ENCODE data around the gene DDOST. TPM values are rescaled to one million over a fixed set of nuclear protein-coding genes. Genes with fewer than 3 reads are reported as not detected.

DDOST gene
- total and polyA plus RNA-seq, 9 donors, result 95.5 to 228 (median 172) TPM

DNA sequence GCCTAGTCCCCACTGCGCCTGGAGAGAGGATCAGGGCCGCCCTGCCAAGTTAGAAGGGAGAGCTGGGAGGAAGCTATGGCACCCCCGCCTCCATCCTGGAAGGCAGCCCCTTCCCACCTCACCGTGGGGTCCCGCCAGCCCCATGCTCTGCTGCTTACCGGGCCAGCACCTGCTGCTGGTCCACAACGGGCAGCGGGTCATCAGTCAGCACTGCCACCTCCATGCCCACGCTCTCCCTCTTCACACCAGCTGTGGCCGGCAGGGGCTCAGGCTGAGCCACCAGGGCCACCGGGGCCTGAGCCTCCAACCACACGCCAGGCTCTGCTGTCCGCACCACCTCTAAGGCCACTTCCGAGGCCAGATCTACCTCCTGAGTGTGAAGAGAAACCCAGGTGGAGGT is 23.5 kb upstream of the DDOST start:
- Histone ChIP-seq H3K36me3 (no peaks in the 10 kb centered on the region), H3K27ac (no peak overlapping the region), H3K9me3 (no peaks in the 10 kb centered on the region), H3K4me1 (ENCODE audit: insufficient read depth) (no peaks in the 10 kb centered on the region), H3K4me3 (no peak overlapping the region), H3K27me3 (no peaks in the 10 kb centered on the region)
- DNase-seq, result no peak
- TF ChIP-seq, protein P1, sequence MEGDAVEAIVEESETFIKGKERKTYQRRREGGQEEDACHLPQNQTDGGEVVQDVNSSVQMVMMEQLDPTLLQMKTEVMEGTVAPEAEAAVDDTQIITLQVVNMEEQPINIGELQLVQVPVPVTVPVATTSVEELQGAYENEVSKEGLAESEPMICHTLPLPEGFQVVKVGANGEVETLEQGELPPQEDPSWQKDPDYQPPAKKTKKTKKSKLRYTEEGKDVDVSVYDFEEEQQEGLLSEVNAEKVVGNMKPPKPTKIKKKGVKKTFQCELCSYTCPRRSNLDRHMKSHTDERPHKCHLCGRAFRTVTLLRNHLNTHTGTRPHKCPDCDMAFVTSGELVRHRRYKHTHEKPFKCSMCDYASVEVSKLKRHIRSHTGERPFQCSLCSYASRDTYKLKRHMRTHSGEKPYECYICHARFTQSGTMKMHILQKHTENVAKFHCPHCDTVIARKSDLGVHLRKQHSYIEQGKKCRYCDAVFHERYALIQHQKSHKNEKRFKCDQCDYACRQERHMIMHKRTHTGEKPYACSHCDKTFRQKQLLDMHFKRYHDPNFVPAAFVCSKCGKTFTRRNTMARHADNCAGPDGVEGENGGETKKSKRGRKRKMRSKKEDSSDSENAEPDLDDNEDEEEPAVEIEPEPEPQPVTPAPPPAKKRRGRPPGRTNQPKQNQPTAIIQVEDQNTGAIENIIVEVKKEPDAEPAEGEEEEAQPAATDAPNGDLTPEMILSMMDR (IDR thresholded peaks at IDR 0.05), result no peak
- TF ChIP-seq EP300 (IDR thresholded peaks at IDR 0.05) (no peak), POLR2A (IDR thresholded peaks at IDR 0.05) (no peak)
- WGBS, 3 donors, result 86 to 96% (median 88%) methylated on average over 13 to 14 of the region's 14 CpGs
- intact Hi-C loops (cut with DNase I), result loop anchor here in 1 of 4 donors (10.0 kb wide), 1 partner anchor 690 kb away; no protein-coding TSS in a partner anchor

DNA sequence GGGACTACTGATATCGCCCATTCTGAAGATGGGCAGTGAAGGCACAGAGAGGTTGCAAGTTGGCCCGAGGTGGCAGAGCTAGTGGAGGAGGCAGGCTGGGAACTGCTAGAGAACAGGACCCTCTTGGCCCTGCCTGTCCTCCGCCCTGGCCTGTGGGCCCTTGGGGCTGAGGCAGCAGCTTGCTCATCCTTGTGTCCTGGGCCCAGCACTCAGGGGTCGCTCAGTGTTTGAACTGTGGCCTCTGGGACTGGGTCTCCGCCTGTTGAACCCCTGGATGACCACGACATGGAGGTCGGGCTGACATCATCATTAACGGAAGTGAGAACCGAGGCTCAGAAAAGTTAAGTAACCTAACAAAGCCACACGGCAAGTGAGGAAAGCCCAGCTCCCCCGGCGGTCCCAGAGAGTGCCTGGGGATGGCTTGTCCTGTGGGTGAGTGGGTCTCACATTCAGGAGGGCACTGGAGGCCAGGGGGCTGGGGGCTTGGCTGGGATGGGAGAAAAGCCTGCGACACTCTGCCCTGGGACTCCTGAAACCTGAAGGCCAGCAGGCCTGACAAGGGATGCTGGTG is 23.0 kb upstream of the DDOST start:
- intact Hi-C loops (cut with DNase I), result loop anchor here in 1 of 4 donors (10.0 kb wide), 1 partner anchor 691 kb away; no protein-coding TSS in a partner anchor
- TF ChIP-seq, protein P1 (IDR thresholded peaks at IDR 0.05), result no peak
- TF ChIP-seq POLR2A (IDR thresholded peaks at IDR 0.05), result no peak
- no peak for TF ChIP-seq EP300 (IDR thresholded peaks at IDR 0.05)
- DNase-seq, result no peak
- whole genome bisulfite sequencing, 3 donors, result 79 to 86% (median 85%) methylated on average over 13 of the region's 13 CpGs
- no peaks in the 10 kb centered on the region for H3K4me1 ChIP-seq (ENCODE audit: insufficient read depth)
- no peaks in the 10 kb centered on the region for H3K27me3 ChIP-seq
- no peaks in the 10 kb centered on the region for H3K9me3 ChIP-seq
- no peaks in the 10 kb centered on the region for H3K36me3 ChIP-seq
- no peak overlapping the region for H3K27ac ChIP-seq
- H3K4me3 ChIP-seq, result no peak overlapping the region

DNA sequence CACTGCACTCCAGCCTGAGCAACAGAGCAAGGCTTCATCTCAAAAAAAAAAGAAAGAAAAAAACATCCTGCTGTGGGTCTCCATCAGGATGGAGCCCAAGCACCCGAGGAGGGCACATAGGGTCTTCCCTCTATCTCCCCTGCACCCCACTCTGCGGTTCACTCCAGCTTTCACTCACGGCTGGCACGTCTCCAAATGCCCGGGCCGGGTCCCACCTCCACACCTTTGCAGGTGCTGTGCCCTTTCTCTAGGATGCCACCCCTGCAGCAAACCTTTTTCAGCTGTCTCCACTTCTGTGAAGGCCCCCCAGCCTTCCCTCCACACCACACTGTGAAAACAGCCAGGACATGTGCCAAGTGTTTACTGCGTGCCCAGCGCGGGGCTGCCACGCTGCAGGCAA is 22.4 kb upstream of the DDOST start:
- 79 to 88% (median 85%) methylated on average over 10 of the region's 10 CpGs for WGBS, 3 donors
- H3K4me1 ChIP-seq (ENCODE audit: insufficient read depth), result no peaks in the 10 kb centered on the region
- no peak for TF ChIP-seq EP300 (IDR thresholded peaks at IDR 0.05)
- TF ChIP-seq, protein P1 (IDR thresholded peaks at IDR 0.05), result no peak
- TF ChIP-seq POLR2A (IDR thresholded peaks at IDR 0.05), result no peak
- no peak for DNase-seq
- H3K27me3 ChIP-seq, result no peaks in the 10 kb centered on the region
- H3K9me3 ChIP-seq, result no peaks in the 10 kb centered on the region
- no peaks in the 10 kb centered on the region for H3K36me3 ChIP-seq
- H3K4me3 ChIP-seq, result no peak overlapping the region
- intact Hi-C loops (cut with DNase I), result loop anchor here in 1 of 4 donors (10.0 kb wide), 1 partner anchor 691 kb away; no protein-coding TSS in a partner anchor
- no peak overlapping the region for H3K27ac ChIP-seq

DNA sequence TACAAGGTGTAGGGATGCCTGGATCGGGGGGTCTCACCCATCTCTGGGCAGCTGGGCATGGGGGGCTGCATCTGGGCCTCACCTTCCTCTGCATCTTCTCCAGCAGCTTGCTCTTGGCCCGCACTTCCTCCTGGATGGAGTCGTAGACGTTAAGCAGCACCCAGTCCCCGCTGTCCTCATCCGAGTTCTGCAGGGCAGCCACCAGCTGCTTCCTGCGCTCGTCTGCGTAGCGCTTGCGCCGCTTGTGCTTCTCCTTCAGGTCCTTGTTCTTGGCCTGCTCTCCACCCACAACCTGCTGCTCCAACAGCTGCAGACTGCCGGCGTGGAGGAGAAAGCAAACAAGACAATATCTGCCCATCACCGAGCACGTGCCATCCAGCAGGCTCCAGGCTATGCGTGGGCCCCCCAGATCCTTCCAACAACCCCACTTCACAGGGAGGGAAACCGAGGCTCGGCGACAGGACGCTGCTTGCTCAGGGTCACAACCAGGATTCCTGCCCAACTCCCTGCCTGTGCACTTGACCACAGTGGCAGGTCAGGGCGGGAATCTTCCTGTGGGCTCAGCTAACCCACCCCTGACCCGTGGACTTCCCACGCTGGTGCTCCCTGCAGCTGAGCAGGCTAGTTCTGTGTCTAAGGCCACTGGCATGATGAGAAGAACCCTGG is 21.5 kb upstream of the DDOST start:
- intact Hi-C loops (cut with DNase I), result loop anchor here in 1 of 4 donors (10.0 kb wide), 1 partner anchor 692 kb away; no protein-coding TSS in a partner anchor

More for the DNA sequence above, 21.5 kb upstream of the DDOST start:
- H3K27ac ChIP-seq, result no peak overlapping the region
- H3K4me3 ChIP-seq, result no peak overlapping the region
- no peaks in the 10 kb centered on the region for H3K4me1 ChIP-seq (ENCODE audit: insufficient read depth)
- 25 to 66% (median 38%) methylated on average over 24 of the region's 24 CpGs for WGBS, 3 donors
- no peaks in the 10 kb centered on the region for H3K36me3 ChIP-seq
- no peaks in the 10 kb centered on the region for H3K27me3 ChIP-seq
- no peaks in the 10 kb centered on the region for H3K9me3 ChIP-seq
- TF ChIP-seq, protein P1 (IDR thresholded peaks at IDR 0.05), result no peak
- TF ChIP-seq EP300 (IDR thresholded peaks at IDR 0.05) (no peak), POLR2A (IDR thresholded peaks at IDR 0.05) (no peak)
- no peak for DNase-seq
